Transverse colon (tissue), 4 donors: ENCODE results near the gene ELN. TPM values are rescaled to one million over a fixed set of nuclear protein-coding genes. Genes with fewer than 3 reads are reported as not detected.

Experiments
- DNase-seq: peaks from one replicate; pipeline ENCODE4 v3.0.0-alpha.2; 2019
- H3K27ac ChIP-seq, 4 donors: fragments of 200-600 bp; sonication (generic); 2 replicates each; pipeline ENCODE4 v1.5.1; 2016 to 2018; ENCODE audit warnings: inconsistent platforms in 4 of 4
- H3K27me3 ChIP-seq: fragments of 200-600 bp; sonication (generic); 2 replicates; pipeline ENCODE4 v1.5.1; 2017; ENCODE audit warnings: inconsistent platforms
- H3K36me3 ChIP-seq, 4 donors: fragments of 200-600 bp; sonication (generic); 2 replicates each; pipeline ENCODE4 v1.5.1; 2017 to 2019; ENCODE audit warnings: inconsistent platforms in 4 of 4
- H3K4me1 ChIP-seq, 4 donors: fragments of 200-600 bp; sonication (generic); 2 replicates each; pipeline ENCODE4 v1.5.1; 2017 to 2020; ENCODE audit warnings: inconsistent platforms in 4 of 4
- H3K4me3 ChIP-seq, 4 donors: fragments of 200-600 bp; sonication (generic); 1 replicate in 1 of 4; 2 replicates in 3 of 4; pipeline versions ENCODE4 v1.5.1 to v1.6.1; 2017 to 2019; ENCODE audit warnings: inconsistent platforms in 4 of 4
- H3K9me3 ChIP-seq, 2 donors: fragments of 200-600 bp; sonication (generic); 2 replicates each; pipeline ENCODE4 v1.5.1; 2017 to 2019; ENCODE audit warnings: inconsistent platforms in 2 of 2
- CTCF ChIP-seq, 5 experiments: fragments of 200-600 bp in 3 of 5; fragments of 450-650 bp in 2 of 5; sonication (generic) in 3 of 5; IDR thresholded peaks; 1 replicate in 2 of 5; 2 replicates in 3 of 5; pipeline ENCODE4 v1.5.1; 2016 to 2017; ENCODE audit warnings: antibody characterized with exemption in 5 of 5, inconsistent platforms in 3 of 5, mild to moderate bottlenecking in 2 of 5, moderate library complexity in 1 of 5
- EP300 ChIP-seq: sonication (generic); formaldehyde crosslinking; IDR thresholded peaks from one replicate; pipeline ENCODE4 v1.6.1; 2017; ENCODE audit warnings: antibody characterized with exemption, low read depth
- POLR2A ChIP-seq: fragments of 450-650 bp; IDR thresholded peaks from one replicate; pipeline ENCODE4 v1.6.1; 2016; ENCODE audit warnings: antibody characterized with exemption, mild to moderate bottlenecking, moderate library complexity
- POLR2AphosphoS5 ChIP-seq, 3 donors: sonication (generic); formaldehyde crosslinking; IDR thresholded peaks; one replicate each; pipeline ENCODE4 v1.6.1; 2016; ENCODE audit warnings: antibody characterized with exemption in 3 of 3
- WGBS, 2 donors: methylation state at CpG; one replicate each; pipeline ENCODE4 v1.1.5; 2018; ENCODE audit warnings: low coverage in 1 of 2; 5-methylcytosine and 5-hydroxymethylcytosine counted together
- in situ Hi-C, 4 donors: fragments of 200-750 bp; cut with MboI; loops; one replicate each; pipeline versions ENCODE4 v1.15.0 to v1.15.1; 2017; ENCODE audit warnings: low sequenced_read_pairs in 3 of 4, low pct_ligation_motif_present in 1 of 4, low pct_unique_long_range_greater_than_20kb in 1 of 4
- intact Hi-C: fragments of 100-400 bp; cut with DNase I; formaldehyde crosslinking; loops from one replicate; pipeline ENCODE4 v1.15.1; 2023; ENCODE audit warnings: low total_unique reads
- total RNA-seq, 4 donors: library from RNA; depleted of rRNA; stranded (reverse); fragments of >200 nt; gene quantifications; one replicate each; pipeline ENCODE4 v1.1.0, GENCODE V29; 2016

Gene ELN
- total RNA-seq, 4 donors from 2014 or later, result 8.4 to 147 (median 25.8) TPM

GRCh38 chr7:73981933-73982332 is 46.0 kb upstream of the ELN start:
- peaks cover 11 to 38% (median 27%) of the 10 kb centered on the region in 4 donors for H3K4me1 ChIP-seq

GRCh38 chr7:73983437-73984164 is 44.4 kb upstream of the ELN start:
- H3K27me3 ChIP-seq, result no peaks in the 10 kb centered on the region
- no peak for DNase-seq
- H3K9me3 ChIP-seq, result no peaks in the 10 kb centered on the region
- 81 to 89% methylated on average over 5 to 9 of the region's 22 CpGs for WGBS, 2 donors
- intact Hi-C loops (no loop called here), in situ Hi-C loops (no loop called here)
- peaks cover 3 to 22% (median 15%) of the 10 kb centered on the region in 4 donors for H3K4me1 ChIP-seq
- TF ChIP-seq POLR2A (no peak), EP300 (no peak), POLR2AphosphoS5 (IDR thresholded peaks at IDR 0.05) (no peak)
- no peaks in the 10 kb centered on the region for H3K36me3 ChIP-seq
- no peak overlapping the region for H3K27ac ChIP-seq
- no peak overlapping the region for H3K4me3 ChIP-seq

More at GRCh38 chr7:73981933-73982332, 46.0 kb upstream of the ELN start:
- Histone ChIP-seq H3K36me3 (no peaks in the 10 kb centered on the region), H3K27me3 (no peaks in the 10 kb centered on the region), H3K9me3 (no peaks in the 10 kb centered on the region), H3K27ac (no peak overlapping the region), H3K4me3 (no peak overlapping the region)
- no peak for DNase-seq
- intact Hi-C loops, result no loop called here
- TF ChIP-seq POLR2A (no peak), EP300 (no peak), POLR2AphosphoS5 (IDR thresholded peaks at IDR 0.05) (no peak), CTCF (IDR thresholded peaks at IDR 0.05) (no peak)
- 81 to 84% methylated on average over 7 of the region's 7 CpGs for WGBS, 2 donors
- in situ Hi-C loops, result no loop called here

GRCh38 chr7:73984481-73985205 is 43.3 kb upstream of the ELN start:
- 88% methylated on average over 19 of the region's 19 CpGs; no CpG with 5 or more reads in 1 of the 2 donors for WGBS, 2 donors
- in situ Hi-C loops (no loop called here), intact Hi-C loops (no loop called here)
- DNase-seq, result no peak
- TF ChIP-seq CTCF (IDR thresholded peaks at IDR 0.05), result no peak
- TF ChIP-seq POLR2A, result no peak
- TF ChIP-seq POLR2AphosphoS5 (IDR thresholded peaks at IDR 0.05), result no peak
- no peak for TF ChIP-seq EP300
- Histone ChIP-seq H3K36me3 (no peaks in the 10 kb centered on the region), H3K27me3 (no peaks in the 10 kb centered on the region), H3K27ac (no peak overlapping the region), H3K4me3 (no peak overlapping the region), H3K4me1 (peaks cover 0 to 12% (median 8%) of the 10 kb centered on the region in 4 donors), H3K9me3 (no peaks in the 10 kb centered on the region)

GRCh38 chr7:73985737-73986141 is 42.2 kb upstream of the ELN start:
- Histone ChIP-seq H3K36me3 (no peaks in the 10 kb centered on the region), H3K27me3 (no peaks in the 10 kb centered on the region), H3K4me1 (peaks cover 0 to 12% (median 8%) of the 10 kb centered on the region in 4 donors), H3K27ac (peak overlapping the region; percentile 28 to 55 (median 46)), H3K9me3 (no peaks in the 10 kb centered on the region), H3K4me3 (no peak overlapping the region)
- WGBS, 2 donors, result 70% methylated on average over 13 of the region's 13 CpGs; no CpG with 5 or more reads in 1 of the 2 donors
- TF ChIP-seq EP300, result no peak
- no peak for TF ChIP-seq POLR2AphosphoS5 (IDR thresholded peaks at IDR 0.05)
- no peak for TF ChIP-seq CTCF (IDR thresholded peaks at IDR 0.05)
- no peak for TF ChIP-seq POLR2A
- intact Hi-C loops, result no loop called here
- no peak for DNase-seq
- in situ Hi-C loops, result no loop called here
